ENCODE data around the gene RNF26. TPM values are rescaled to one million over a fixed set of nuclear protein-coding genes. Genes with fewer than 3 reads are reported as not detected.

The RNF26 gene
- total and polyA plus RNA-seq, 2 donors from 2014 or later: 18.2 to 23.5 TPM

DNA sequence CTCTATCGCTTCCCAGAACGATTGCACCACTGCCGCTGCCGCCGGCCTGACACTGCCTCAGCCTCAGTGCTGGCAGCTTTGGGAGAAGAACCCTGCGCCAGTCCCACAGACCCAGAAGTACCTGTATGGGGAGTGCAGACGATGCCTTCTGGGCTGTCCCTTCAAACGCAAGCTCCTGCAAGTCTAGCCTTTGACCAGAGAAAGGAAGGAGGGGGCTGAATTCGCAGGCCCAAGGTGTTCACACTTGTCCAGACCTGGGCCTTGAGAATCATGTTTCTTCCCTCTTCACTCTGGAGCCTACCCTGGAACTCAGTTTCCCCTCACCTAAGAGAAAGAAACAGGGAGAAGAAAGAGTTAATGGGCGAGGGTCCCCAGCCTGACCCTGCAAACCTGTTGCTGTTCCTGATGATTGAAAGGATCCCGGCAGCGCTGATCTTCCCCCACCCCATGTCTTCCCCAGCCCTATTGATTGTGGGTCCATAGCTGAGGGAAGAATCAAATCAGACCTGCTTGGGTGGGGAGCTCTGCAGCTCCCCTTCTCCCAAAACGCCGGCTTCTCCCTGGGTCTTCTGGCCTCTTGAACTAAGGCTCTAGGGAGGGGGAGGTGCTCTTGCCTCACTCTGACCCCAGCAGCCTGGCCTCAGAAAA is 16.6 kb upstream of the RNF26 start:
- TF ChIP-seq, protein P1, sequence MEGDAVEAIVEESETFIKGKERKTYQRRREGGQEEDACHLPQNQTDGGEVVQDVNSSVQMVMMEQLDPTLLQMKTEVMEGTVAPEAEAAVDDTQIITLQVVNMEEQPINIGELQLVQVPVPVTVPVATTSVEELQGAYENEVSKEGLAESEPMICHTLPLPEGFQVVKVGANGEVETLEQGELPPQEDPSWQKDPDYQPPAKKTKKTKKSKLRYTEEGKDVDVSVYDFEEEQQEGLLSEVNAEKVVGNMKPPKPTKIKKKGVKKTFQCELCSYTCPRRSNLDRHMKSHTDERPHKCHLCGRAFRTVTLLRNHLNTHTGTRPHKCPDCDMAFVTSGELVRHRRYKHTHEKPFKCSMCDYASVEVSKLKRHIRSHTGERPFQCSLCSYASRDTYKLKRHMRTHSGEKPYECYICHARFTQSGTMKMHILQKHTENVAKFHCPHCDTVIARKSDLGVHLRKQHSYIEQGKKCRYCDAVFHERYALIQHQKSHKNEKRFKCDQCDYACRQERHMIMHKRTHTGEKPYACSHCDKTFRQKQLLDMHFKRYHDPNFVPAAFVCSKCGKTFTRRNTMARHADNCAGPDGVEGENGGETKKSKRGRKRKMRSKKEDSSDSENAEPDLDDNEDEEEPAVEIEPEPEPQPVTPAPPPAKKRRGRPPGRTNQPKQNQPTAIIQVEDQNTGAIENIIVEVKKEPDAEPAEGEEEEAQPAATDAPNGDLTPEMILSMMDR (IDR thresholded peaks at IDR 0.05; ENCODE audit: borderline replicate concordance, extremely low read depth, insufficient read depth): no peak
- Histone ChIP-seq H3K27ac (ENCODE audit: low read depth in 2 of 2, low read length in 2 of 2) (peak overlapping the region; percentile 13 to 41), H3K4me1 (ENCODE audit: control insufficient read depth in 2 of 3, insufficient read depth in 2 of 3, low read depth in 1 of 3, low read length in 3 of 3) (peaks cover 0 to 28% (median 9%) of the 10 kb centered on the region in 3 donors), H3K27me3 (ENCODE audit: control insufficient read depth, insufficient read depth, low read length) (no peaks in the 10 kb centered on the region), H3K9ac (ENCODE audit: low read length in 3 of 3) (no peak overlapping the region), H3K36me3 (ENCODE audit: control insufficient read depth in 2 of 3, insufficient read depth in 3 of 3, low read length in 3 of 3) (no peaks in the 10 kb centered on the region), H3K9me3 (ENCODE audit: control insufficient read depth in 2 of 3, insufficient read depth in 1 of 3, low read length in 3 of 3) (no peaks in the 10 kb centered on the region), H3K4me3 (ENCODE audit: low read length in 3 of 3) (no peak overlapping the region)
- DNase-seq (no peak), FAIRE-seq (no peak)
- intact Hi-C loops (cut with DNase I): no loop called here

DNA sequence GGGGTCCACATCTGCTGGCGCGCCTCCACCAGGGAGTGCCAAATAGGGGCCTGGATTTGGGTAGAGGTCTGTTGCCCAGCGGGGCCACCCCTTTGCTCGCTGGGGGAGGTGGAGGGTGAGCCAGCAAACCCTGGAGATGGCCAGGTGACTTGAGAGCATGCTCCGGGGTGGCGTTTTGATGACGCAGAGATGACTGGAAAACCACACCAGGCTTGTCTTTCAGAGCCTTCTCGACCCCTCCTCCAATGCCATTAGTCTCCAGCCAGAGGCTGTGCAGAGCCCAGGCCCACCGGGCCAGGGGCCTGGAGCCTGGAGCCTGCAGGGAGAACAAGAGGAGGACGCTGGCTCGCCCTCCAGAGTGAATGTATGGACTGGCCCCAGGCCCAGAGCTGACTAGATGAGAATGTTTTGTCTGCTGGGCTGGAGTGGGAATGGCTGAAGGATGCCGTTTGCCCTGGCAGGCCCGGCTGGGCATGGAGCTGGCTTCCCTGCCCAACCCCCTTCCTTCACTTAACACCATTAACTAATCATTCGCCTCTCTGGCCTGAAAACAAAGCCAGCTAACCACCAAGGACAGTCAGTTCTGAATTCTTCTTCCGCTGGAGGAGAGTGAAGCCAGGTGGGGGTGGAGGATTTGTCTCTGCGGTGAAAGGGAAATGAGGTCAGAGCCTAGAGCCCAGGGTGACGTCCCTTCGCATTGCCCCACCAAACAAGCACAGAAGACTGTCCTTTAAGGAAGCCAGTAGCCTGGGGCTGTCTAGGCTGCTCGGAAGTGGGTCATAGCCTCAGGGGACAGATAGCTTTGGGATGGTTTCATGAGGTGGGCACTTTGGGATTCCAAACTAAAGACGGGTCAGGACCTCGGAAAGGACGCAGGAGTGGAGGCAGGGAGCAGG is 15.8 kb upstream of the RNF26 start:
- intact Hi-C loops (cut with DNase I): no loop called here
- Histone ChIP-seq H3K27ac (ENCODE audit: low read depth in 2 of 2, low read length in 2 of 2) (peak overlapping the region; percentile 57 to 78), H3K27me3 (ENCODE audit: control insufficient read depth, insufficient read depth, low read length) (no peaks in the 10 kb centered on the region), H3K9me3 (ENCODE audit: control insufficient read depth in 2 of 3, insufficient read depth in 1 of 3, low read length in 3 of 3) (no peaks in the 10 kb centered on the region), H3K4me3 (ENCODE audit: low read length in 3 of 3) (no peak overlapping the region), H3K36me3 (ENCODE audit: control insufficient read depth in 2 of 3, insufficient read depth in 3 of 3, low read length in 3 of 3) (no peaks in the 10 kb centered on the region), H3K9ac (ENCODE audit: low read length in 3 of 3) (no peak overlapping the region), H3K4me1 (ENCODE audit: control insufficient read depth in 2 of 3, insufficient read depth in 2 of 3, low read depth in 1 of 3, low read length in 3 of 3) (peaks cover 0 to 28% (median 9%) of the 10 kb centered on the region in 3 donors)
- DNase-seq (peak in 1 of 5 donors; percentile 67), FAIRE-seq (no peak)
- TF ChIP-seq, protein P1 (IDR thresholded peaks at IDR 0.05; ENCODE audit: borderline replicate concordance, extremely low read depth, insufficient read depth): no peak

DNA sequence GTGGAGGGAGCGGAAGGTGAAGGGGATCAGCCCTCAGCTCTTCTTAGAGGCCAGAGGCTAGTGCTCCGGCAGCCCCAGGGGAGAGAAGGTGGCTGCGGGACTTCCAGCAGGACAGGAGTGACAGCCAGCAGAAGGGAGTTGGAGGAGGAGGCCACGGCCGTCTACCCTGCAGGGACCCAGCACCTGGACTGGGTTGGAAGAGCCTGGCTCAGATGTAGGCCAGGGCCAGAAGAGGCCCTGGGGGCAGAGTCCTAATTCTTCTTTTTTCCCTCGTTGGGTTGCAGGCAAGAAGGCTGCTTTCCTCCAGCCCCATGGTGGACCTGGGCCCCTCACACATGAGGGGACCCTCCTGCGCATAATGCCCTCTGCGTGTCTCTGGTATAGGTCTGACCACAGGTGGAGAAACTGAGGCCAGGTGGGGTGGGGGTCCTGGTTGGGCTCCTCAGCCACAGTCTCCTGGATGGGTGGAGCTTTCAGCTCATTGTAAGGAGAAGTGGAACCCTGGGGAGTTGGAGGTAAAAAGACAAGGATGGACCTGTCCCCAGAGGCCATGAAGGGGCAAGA is 15.1 kb upstream of the RNF26 start:
- H3K9ac ChIP-seq (ENCODE audit: low read length in 3 of 3): no peak overlapping the region
- no peaks in the 10 kb centered on the region for H3K36me3 ChIP-seq (ENCODE audit: control insufficient read depth in 2 of 3, insufficient read depth in 3 of 3, low read length in 3 of 3)
- H3K4me1 ChIP-seq (ENCODE audit: control insufficient read depth in 2 of 3, insufficient read depth in 2 of 3, low read depth in 1 of 3, low read length in 3 of 3): peaks cover 0 to 28% (median 9%) of the 10 kb centered on the region in 3 donors
- intact Hi-C loops (cut with DNase I): no loop called here
- H3K4me3 ChIP-seq (ENCODE audit: low read length in 3 of 3): no peak overlapping the region
- peak overlapping the region; percentile 57 to 78 for H3K27ac ChIP-seq (ENCODE audit: low read depth in 2 of 2, low read length in 2 of 2)
- H3K9me3 ChIP-seq (ENCODE audit: control insufficient read depth in 2 of 3, insufficient read depth in 1 of 3, low read length in 3 of 3): no peaks in the 10 kb centered on the region
- FAIRE-seq (no peak), DNase-seq (peak in 1 of 5 donors; percentile 56)
- TF ChIP-seq, protein P1 (IDR thresholded peaks at IDR 0.05; ENCODE audit: borderline replicate concordance, extremely low read depth, insufficient read depth): no peak
- no peaks in the 10 kb centered on the region for H3K27me3 ChIP-seq (ENCODE audit: control insufficient read depth, insufficient read depth, low read length)
